Heart left ventricle (tissue), 16 donors: ENCODE measurements around the gene EHBP1L1. TPM values are rescaled to one million over a fixed set of nuclear protein-coding genes. Genes with fewer than 3 reads are reported as not detected.

Experiments used
- ATAC-seq, 4 donors: fragments of 200-7000 bp; cut with Tn5 transposase; one replicate each; pipeline ENCODE4 v1.9.1; 2020 to 2022; ENCODE audit warnings: moderate library complexity in 4 of 4, mild to moderate bottlenecking in 3 of 4, moderate number of reproducible peaks in 1 of 4
- DNase-seq, 5 donors: peaks; one replicate each; pipeline ENCODE4 v3.0.0-alpha.2; 2020
- H3K27ac ChIP-seq, 12 donors: fragments of 200-600 bp; sonication (generic) in 4 of 12; one replicate each; pipeline versions ENCODE4 v1.5.0 to v1.8.0; 2016 to 2022; ENCODE audit warnings: mild to moderate bottlenecking in 2 of 12
- H3K27me3 ChIP-seq, 9 donors: fragments of 200-600 bp; sonication (generic) in 2 of 9; one replicate each; pipeline versions ENCODE4 v1.5.1 to v1.8.0; 2016 to 2022; ENCODE audit warnings: mild to moderate bottlenecking in 3 of 9
- H3K36me3 ChIP-seq, 9 donors: fragments of 200-600 bp; sonication (generic) in 2 of 9; one replicate each; pipeline versions ENCODE4 v1.5.0 to v1.8.0; 2018 to 2022; ENCODE audit warnings: mild to moderate bottlenecking in 2 of 9
- H3K4me1 ChIP-seq, 12 donors: fragments of 200-600 bp; sonication (generic) in 4 of 12; one replicate each; pipeline versions ENCODE4 v1.5.0 to v1.8.0; 2016 to 2022; ENCODE audit warnings: mild to moderate bottlenecking in 3 of 12
- H3K4me3 ChIP-seq, 12 donors: fragments of 200-600 bp; sonication (generic) in 4 of 12; one replicate each; pipeline versions ENCODE4 v1.5.0 to v1.8.0; 2017 to 2022; ENCODE audit warnings: mild to moderate bottlenecking in 9 of 12, moderate library complexity in 4 of 12
- H3K9me3 ChIP-seq, 12 donors: fragments of 200-600 bp; sonication (generic) in 4 of 12; one replicate each; pipeline versions ENCODE4 v1.5.0 to v1.8.0; 2016 to 2022; ENCODE audit warnings: mild to moderate bottlenecking in 1 of 12
- POLR2A ChIP-seq, 2 donors: fragments of 450-650 bp; IDR thresholded peaks; one replicate each; pipeline ENCODE4 v1.6.1; 2017; ENCODE audit warnings: antibody characterized with exemption in 2 of 2, mild to moderate bottlenecking in 2 of 2, moderate library complexity in 2 of 2
- WGBS, 4 donors: extraction: QIAGEN DNeasy Blood & Tissue Kit in 2 of 4; methylation state at CpG; one replicate each; pipeline versions ENCODE4 v1.1.5 to v1.1.7; 2013 to 2018; 5-methylcytosine and 5-hydroxymethylcytosine counted together
- intact Hi-C, 10 donors: fragments of 100-400 bp; cut with DNase I; formaldehyde crosslinking; loops; one replicate each; pipeline versions ENCODE4 v1.11.1 to v1.14.2; 2022
- polyA plus RNA-seq, 2 donors: library from polyadenylated mRNA; stranded (reverse); fragments of 200-250 nt; gene quantifications; one replicate each; pipeline ENCODE4 v1.2.3, GENCODE V29; 2013
- total RNA-seq, 9 donors: library from RNA; depleted of rRNA in 2 of 9; stranded (reverse); fragments of >200 nt in 2 of 9; fragmentation: NEBNext Ultra II Directional in 3 of 9; extraction: Animal tissue kit (Norgen Biotek cat#: 25700) in 3 of 9; gene quantifications; one replicate each; pipeline versions ENCODE4 v1.1.0 to v1.2.4, GENCODE V29; 2016 to 2023
- TF ChIP-seq, protein P1 (sequence below), 12 donors: fragments of 200-600 bp; sonication (generic) in 4 of 12; IDR thresholded peaks; one replicate each; pipeline versions ENCODE4 v1.5.0 to v1.8.0; 2018 to 2022; ENCODE audit warnings: antibody characterized with exemption in 12 of 12, mild to moderate bottlenecking in 5 of 12
- donor health status: ischemic (EF 13 %, LVEDD 7.1; RV severe dilation, severe dysfunction).
- donor health status: healthy with polysubstance abuse.
- donor health status: DM: no; HTN: yes; CAD: no.
- donor health status: DM: no; HTN: no; CAD: no.
- donor health status: ischemic (EF 25% LVEDD 6.9; RV normal size, moderate dysfunction).
- donor health status: ischemic (EF 25% LVEDD 5.7; RV mildly dilated, moderate dysfunction).
- donor health status: healthy.
- donor health status: DM: yes; HTN: yes; CAD: no.
- donor health status: ischemic (EF 35%, LVEDD 5.7; RV mildly dilated, moderate dysfunction).
- donor health status: nonischemic (EF 11% LVEDD 7.7; RV severe dilation, severe dysfunction).
- donor health status: DM: yes; HTN: yes; CAD: no.
- donor health status: PGD.
- donor health status: ischemic (EF 29% LVEDD 5.4; RV normal size, mild dysfunction).
- donor health status: nonischemic (EF 23%, LVEDD 6.1; RV moderate dilation, normal function).

The EHBP1L1 gene
- total and polyA plus RNA-seq, 11 donors, result 37.4 to 144 (median 79.0) TPM

DNA sequence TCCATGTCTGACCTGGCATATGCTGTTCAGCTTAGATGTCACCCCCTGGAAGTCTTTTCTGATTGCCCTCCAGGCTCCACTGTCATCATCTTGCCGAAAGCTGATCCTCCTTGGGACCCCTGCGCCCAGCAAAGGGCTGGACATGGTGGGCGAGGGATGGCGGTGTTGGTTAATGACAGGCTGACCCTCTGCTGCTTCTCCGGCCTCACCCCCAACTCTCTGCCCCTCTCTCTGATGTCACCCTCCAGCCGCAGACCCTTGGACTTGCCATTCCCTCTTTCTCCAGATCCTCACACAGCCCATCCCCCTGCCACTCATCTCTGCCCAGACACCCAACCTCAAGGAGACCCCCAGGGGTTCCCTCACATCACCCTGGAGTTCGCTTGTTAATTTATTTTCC, 2.3 kb downstream of the EHBP1L1 start:
- Histone ChIP-seq H3K4me1 (peaks cover 9 to 57% (median 44%) of the 10 kb centered on the region in 12 donors), H3K36me3 (peaks cover 0 to 50% (median 32%) of the 10 kb centered on the region in 9 donors)
- 88 to 94% (median 91%) methylated on average over 7 of the region's 7 CpGs for WGBS, 4 donors

DNA sequence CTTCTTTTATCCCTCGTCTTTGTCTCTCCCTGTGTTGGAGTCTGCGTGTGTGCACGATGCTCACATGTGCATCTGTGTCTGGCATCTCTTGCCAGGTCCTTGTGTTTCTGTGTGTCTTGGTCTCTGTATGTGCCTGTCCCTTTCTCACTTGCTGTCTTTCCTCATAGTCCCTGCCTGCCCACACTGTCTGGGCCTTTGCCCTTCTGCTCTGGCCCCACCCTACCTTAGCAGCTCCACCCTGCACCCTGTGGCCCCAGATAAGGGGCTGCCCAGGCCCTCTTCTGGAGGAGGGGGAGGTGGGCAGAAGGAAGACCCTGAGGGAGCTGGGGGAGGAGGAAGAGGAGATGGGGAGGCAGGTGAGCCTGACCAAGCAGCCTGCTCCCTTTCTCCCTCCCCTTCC, 2.8 kb downstream of the EHBP1L1 start:
- DNase-seq (no peak), ATAC-seq (no peak)
- WGBS, 4 donors, result 64 to 87% (median 79%) methylated on average over 3 of the region's 3 CpGs
- intact Hi-C loops, result loop anchor here in 3 of 10 donors (5.0 kb wide), 2 partner anchors 34 to 36 kb away; partner anchors contain the start of gene MAP3K11 (in 3 of the 3)
- H3K27ac ChIP-seq, result peak overlapping the region in 5 of 12 donors; percentile 5 to 99 (median 97)
- H3K4me3 ChIP-seq, result no peak overlapping the region
- H3K9me3 ChIP-seq, result no peaks in the 10 kb centered on the region
- no peaks in the 10 kb centered on the region for H3K27me3 ChIP-seq
- peaks cover 4 to 51% (median 39%) of the 10 kb centered on the region in 12 donors for H3K4me1 ChIP-seq
- peaks cover 0 to 55% (median 34%) of the 10 kb centered on the region in 9 donors for H3K36me3 ChIP-seq
- TF ChIP-seq POLR2A (IDR thresholded peaks at IDR 0.05), result no peak
- TF ChIP-seq, protein P1, sequence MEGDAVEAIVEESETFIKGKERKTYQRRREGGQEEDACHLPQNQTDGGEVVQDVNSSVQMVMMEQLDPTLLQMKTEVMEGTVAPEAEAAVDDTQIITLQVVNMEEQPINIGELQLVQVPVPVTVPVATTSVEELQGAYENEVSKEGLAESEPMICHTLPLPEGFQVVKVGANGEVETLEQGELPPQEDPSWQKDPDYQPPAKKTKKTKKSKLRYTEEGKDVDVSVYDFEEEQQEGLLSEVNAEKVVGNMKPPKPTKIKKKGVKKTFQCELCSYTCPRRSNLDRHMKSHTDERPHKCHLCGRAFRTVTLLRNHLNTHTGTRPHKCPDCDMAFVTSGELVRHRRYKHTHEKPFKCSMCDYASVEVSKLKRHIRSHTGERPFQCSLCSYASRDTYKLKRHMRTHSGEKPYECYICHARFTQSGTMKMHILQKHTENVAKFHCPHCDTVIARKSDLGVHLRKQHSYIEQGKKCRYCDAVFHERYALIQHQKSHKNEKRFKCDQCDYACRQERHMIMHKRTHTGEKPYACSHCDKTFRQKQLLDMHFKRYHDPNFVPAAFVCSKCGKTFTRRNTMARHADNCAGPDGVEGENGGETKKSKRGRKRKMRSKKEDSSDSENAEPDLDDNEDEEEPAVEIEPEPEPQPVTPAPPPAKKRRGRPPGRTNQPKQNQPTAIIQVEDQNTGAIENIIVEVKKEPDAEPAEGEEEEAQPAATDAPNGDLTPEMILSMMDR (IDR thresholded peaks at IDR 0.05), result no peak

More for the DNA sequence above, 2.3 kb downstream of the EHBP1L1 start:
- peak overlapping the region in 11 of 12 donors; percentile 89 to 99 (median 97) for H3K27ac ChIP-seq
- DNase-seq (no peak), ATAC-seq (no peak)
- no peaks in the 10 kb centered on the region for H3K9me3 ChIP-seq
- no peak for TF ChIP-seq POLR2A (IDR thresholded peaks at IDR 0.05)
- TF ChIP-seq, protein P1 (IDR thresholded peaks at IDR 0.05), result no peak
- H3K4me3 ChIP-seq, result peak overlapping the region in 9 of 12 donors; percentile 64 to 96 (median 81)
- no peaks in the 10 kb centered on the region for H3K27me3 ChIP-seq
- intact Hi-C loops, result loop anchor here in 3 of 10 donors (5.0 kb wide), 2 partner anchors 34 to 36 kb away; partner anchors contain the start of gene MAP3K11 (in 3 of the 3)

DNA sequence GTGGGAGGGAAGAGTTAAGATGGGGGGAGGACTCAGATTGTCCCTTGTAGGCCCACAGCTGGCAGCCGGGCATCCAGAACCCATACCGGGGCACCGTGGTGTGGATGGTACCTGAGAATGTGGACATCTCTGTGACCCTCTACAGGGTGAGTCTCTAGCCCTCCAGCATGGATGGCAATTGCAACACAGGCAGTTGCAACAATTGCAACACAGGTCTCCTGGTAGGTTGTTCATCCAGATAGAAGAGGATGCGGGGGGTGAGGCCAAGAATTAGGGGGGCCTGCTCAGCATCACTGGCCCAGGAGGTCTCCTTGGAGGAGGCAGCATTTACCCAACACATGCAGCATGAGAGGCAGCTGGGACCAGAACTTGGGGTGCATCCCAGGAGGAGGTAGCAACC, 3.4 kb downstream of the EHBP1L1 start:
- WGBS, 4 donors, result 80 to 92% (median 87%) methylated on average over 4 of the region's 4 CpGs
- H3K36me3 ChIP-seq, result peaks cover 0 to 61% (median 36%) of the 10 kb centered on the region in 9 donors
- peaks cover 3 to 47% (median 35%) of the 10 kb centered on the region in 12 donors for H3K4me1 ChIP-seq
- DNase-seq (no peak), ATAC-seq (no peak)
- TF ChIP-seq, protein P1 (IDR thresholded peaks at IDR 0.05), result no peak
- no peak for TF ChIP-seq POLR2A (IDR thresholded peaks at IDR 0.05)
- no peaks in the 10 kb centered on the region for H3K9me3 ChIP-seq
- no peak overlapping the region for H3K4me3 ChIP-seq
- intact Hi-C loops, result loop anchor here in 3 of 10 donors (5.0 kb wide), 2 partner anchors 33 to 37 kb away; partner anchors contain the start of gene MAP3K11 (in 3 of the 3)
- no peaks in the 10 kb centered on the region for H3K27me3 ChIP-seq
- peak overlapping the region in 1 of 12 donors; percentile 16 for H3K27ac ChIP-seq

GRCh38 chr11:65580031-65580692, 4.3 kb downstream of the EHBP1L1 start:
- Histone ChIP-seq H3K4me3 (no peak overlapping the region), H3K36me3 (peaks cover 0 to 67% (median 40%) of the 10 kb centered on the region in 9 donors), H3K9me3 (no peaks in the 10 kb centered on the region), H3K4me1 (peaks cover 3 to 45% (median 26%) of the 10 kb centered on the region in 12 donors), H3K27me3 (no peaks in the 10 kb centered on the region), H3K27ac (peak overlapping the region in 1 of 12 donors; percentile 48)
- no peak for ATAC-seq
- TF ChIP-seq, protein P1 (IDR thresholded peaks at IDR 0.05), result no peak
- TF ChIP-seq POLR2A (IDR thresholded peaks at IDR 0.05), result no peak
- WGBS, 4 donors, result 92 to 94% (median 93%) methylated on average over 8 to 19 of the region's 19 CpGs
- intact Hi-C loops, result no loop called here
- no peak for DNase-seq
